Natural killer cell (primary cell): Measurements from ENCODE around the gene YAE1. TPM values are rescaled to one million over a fixed set of nuclear protein-coding genes. Genes with fewer than 3 reads are reported as not detected.

Experiments used
- ATAC-seq, 3 donors: fragments of 150-1000 bp in 2 of 3; fragments of 200-7000 bp in 1 of 3; cut with Tn5 transposase; 1 replicate in 1 of 3; 2 replicates in 2 of 3; pipeline ENCODE4 v1.10.0; 2021; ENCODE audit warnings: mild to moderate bottlenecking in 2 of 3, moderate library complexity in 2 of 3
- DNase-seq, 2 donors: peaks; one replicate each; pipeline versions ENCODE4 v3.0.0 to v3.0.0-alpha.2; 2013 to 2021; ENCODE audit warnings: mixed read lengths in 1 of 2
- H3K27ac ChIP-seq: one replicate; pipeline ENCODE4 v1.5.1; 2013; ENCODE audit warnings: mild to moderate bottlenecking, low read length
- H3K27me3 ChIP-seq: one replicate; pipeline ENCODE4 v1.6.1; 2013; ENCODE audit warnings: low read length; ENCODE audit not compliant: control insufficient read depth, insufficient read depth
- H3K36me3 ChIP-seq: one replicate; pipeline ENCODE4 v1.6.1; 2013; ENCODE audit warnings: low read length; ENCODE audit not compliant: control insufficient read depth, insufficient read depth
- H3K4me1 ChIP-seq: one replicate; pipeline ENCODE4 v1.6.1; 2013; ENCODE audit warnings: low read length; ENCODE audit not compliant: control insufficient read depth, insufficient read depth
- H3K4me3 ChIP-seq: one replicate; pipeline ENCODE4 v1.5.1; 2013; ENCODE audit warnings: low read length
- H3K9me3 ChIP-seq: one replicate; pipeline ENCODE4 v1.6.1; 2013; ENCODE audit warnings: low read length; ENCODE audit not compliant: control insufficient read depth, insufficient read depth
- H3K27ac Mint-ChIP-seq, 2 donors: one replicate each; pipeline ENCODE4 v1.8.0; 2022; ENCODE audit warnings: mild to moderate bottlenecking in 2 of 2, mixed read lengths in 2 of 2, moderate library complexity in 1 of 2
- H3K27me3 Mint-ChIP-seq, 2 donors: one replicate each; pipeline ENCODE4 v1.8.0; 2022; ENCODE audit warnings: low read depth in 2 of 2, mixed read lengths in 2 of 2
- H3K36me3 Mint-ChIP-seq: one replicate; pipeline ENCODE4 v1.8.0; 2022; ENCODE audit warnings: mixed read lengths
- H3K4me1 Mint-ChIP-seq, 2 donors: one replicate each; pipeline ENCODE4 v1.8.0; 2022; ENCODE audit warnings: mixed read lengths in 2 of 2
- H3K4me3 Mint-ChIP-seq: one replicate; pipeline ENCODE4 v1.8.0; 2022; ENCODE audit warnings: mild to moderate bottlenecking, moderate library complexity, mixed read lengths
- H3K9me3 Mint-ChIP-seq, 2 donors: one replicate each; pipeline ENCODE4 v1.8.0; 2022; ENCODE audit warnings: mixed read lengths in 2 of 2
- CTCF ChIP-seq: fragments of 200-600 bp; IDR thresholded peaks from one replicate; pipeline ENCODE4 v1.8.0; 2022; ENCODE audit warnings: antibody characterized with exemption
- WGBS: methylation state at CpG from one replicate; pipeline ENCODE4 v1.1.7; 2013; ENCODE audit warnings: missing lambda C conversion rate; ENCODE audit not compliant: insufficient coverage; 5-methylcytosine and 5-hydroxymethylcytosine counted together
- intact Hi-C: fragments of 100-400 bp; cut with micrococcal nuclease; formaldehyde crosslinking; loops from one replicate; pipeline ENCODE4 v1.14.2; 2022
- total RNA-seq, 4 donors: library from RNA; stranded (reverse); fragments of 120-200 nt in 1 of 4; gene quantifications; one replicate each; pipeline versions ENCODE4 v1.2.3 to v1.2.4, GENCODE V29; 2013 to 2022

The YAE1 gene
- total RNA-seq, 3 donors from 2014 or later (not counting 1 experiment from before 2014, with no cell fraction given), result 3.1 to 5.1 (median 3.4) TPM

GRCh38 chr7:39607865-39608264 lies 41.7 kb downstream of the YAE1 start:
- 93% methylated on average over 2 of the region's 2 CpGs for WGBS
- Histone ChIP-seq H3K27me3 (peaks cover 13% of the 10 kb centered on the region), H3K4me1 (peaks cover 3% of the 10 kb centered on the region), H3K9me3 (no peaks in the 10 kb centered on the region), H3K36me3 (no peaks in the 10 kb centered on the region), H3K27ac (no peak overlapping the region), H3K4me3 (no peak overlapping the region)
- H3K9me3 Mint-ChIP-seq, result no peaks in the 10 kb centered on the region
- no peak for ATAC-seq
- H3K27ac Mint-ChIP-seq, result no peak overlapping the region
- H3K4me3 Mint-ChIP-seq, result no peak overlapping the region
- TF ChIP-seq CTCF, result no peak
- intact Hi-C loops, result no loop called here
- DNase-seq, result no peak
- H3K36me3 Mint-ChIP-seq, result no peaks in the 10 kb centered on the region
- H3K4me1 Mint-ChIP-seq, result peaks cover 5 to 6% of the 10 kb centered on the region in 2 donors
- H3K27me3 Mint-ChIP-seq, result peaks cover 36 to 68% of the 10 kb centered on the region in 2 donors

GRCh38 chr7:39608278-39608677 lies 42.1 kb downstream of the YAE1 start:
- no peak overlapping the region for H3K27ac Mint-ChIP-seq
- intact Hi-C loops, result no loop called here
- H3K4me1 Mint-ChIP-seq, result peaks cover 5 to 6% of the 10 kb centered on the region in 2 donors
- H3K27me3 Mint-ChIP-seq, result peaks cover 36 to 72% of the 10 kb centered on the region in 2 donors
- H3K36me3 ChIP-seq, result no peaks in the 10 kb centered on the region
- peaks cover 13% of the 10 kb centered on the region for H3K27me3 ChIP-seq
- no peak overlapping the region for H3K4me3 ChIP-seq
- H3K4me1 ChIP-seq, result peaks cover 3% of the 10 kb centered on the region
- WGBS, result 28% methylated on average over 2 of the region's 3 CpGs
- H3K4me3 Mint-ChIP-seq, result no peak overlapping the region
- H3K9me3 Mint-ChIP-seq, result no peaks in the 10 kb centered on the region
- no peaks in the 10 kb centered on the region for H3K9me3 ChIP-seq
- no peak overlapping the region for H3K27ac ChIP-seq
- DNase-seq (no peak), ATAC-seq (no peak)
- no peaks in the 10 kb centered on the region for H3K36me3 Mint-ChIP-seq
- TF ChIP-seq CTCF, result no peak

GRCh38 chr7:39609113-39609934 lies 43.1 kb downstream of the YAE1 start:
- DNase-seq (peak in 1 of 2 donors; percentile 35), ATAC-seq (peak; percentile 37 to 60 (median 46))
- Histone ChIP-seq H3K27ac (no peak overlapping the region), H3K27me3 (peaks cover 13% of the 10 kb centered on the region), H3K9me3 (no peaks in the 10 kb centered on the region), H3K36me3 (no peaks in the 10 kb centered on the region), H3K4me1 (peaks cover 3% of the 10 kb centered on the region), H3K4me3 (no peak overlapping the region)
- no peak overlapping the region for H3K27ac Mint-ChIP-seq
- H3K4me3 Mint-ChIP-seq, result peak overlapping the region; percentile 3
- H3K4me1 Mint-ChIP-seq, result peaks cover 5 to 6% of the 10 kb centered on the region in 2 donors
- H3K27me3 Mint-ChIP-seq, result peaks cover 38 to 65% of the 10 kb centered on the region in 2 donors
- no peaks in the 10 kb centered on the region for H3K9me3 Mint-ChIP-seq
- no peaks in the 10 kb centered on the region for H3K36me3 Mint-ChIP-seq
- intact Hi-C loops, result no loop called here
- 10% methylated on average over 36 of the region's 36 CpGs for WGBS
- no peak for TF ChIP-seq CTCF

GRCh38 chr7:39609935-39610263 lies 43.7 kb downstream of the YAE1 start:
- intact Hi-C loops, result no loop called here
- 78% methylated on average over 5 of the region's 5 CpGs for WGBS

More at GRCh38 chr7:39609935-39610263, 43.7 kb downstream of the YAE1 start:
- TF ChIP-seq CTCF, result no peak
- H3K4me1 ChIP-seq, result peaks cover 3% of the 10 kb centered on the region
- ATAC-seq (no peak), DNase-seq (no peak)
- no peak overlapping the region for H3K27ac ChIP-seq
- no peaks in the 10 kb centered on the region for H3K9me3 ChIP-seq
- H3K4me1 Mint-ChIP-seq, result peaks cover 5 to 6% of the 10 kb centered on the region in 2 donors
- H3K27me3 Mint-ChIP-seq, result peaks cover 40 to 61% of the 10 kb centered on the region in 2 donors
- H3K36me3 Mint-ChIP-seq, result no peaks in the 10 kb centered on the region
- no peaks in the 10 kb centered on the region for H3K9me3 Mint-ChIP-seq
- no peak overlapping the region for H3K27ac Mint-ChIP-seq
- no peak overlapping the region for H3K4me3 Mint-ChIP-seq
- H3K36me3 ChIP-seq, result no peaks in the 10 kb centered on the region
- H3K4me3 ChIP-seq, result no peak overlapping the region
- peaks cover 13% of the 10 kb centered on the region for H3K27me3 ChIP-seq
